GM19043 (cell line): ENCODE measurements around the gene CACNA1H.
"Not testable (repeated sequence)": the region's sequence is repeated elsewhere in the genome, so short reads cannot be mapped to it uniquely, and the experiment has no call there.

ENCODE experiments used
- ATAC-seq: cut with Tn5 transposase; IDR thresholded peaks from one replicate; pipeline ENCODE4 v1.9.1; 2021; ENCODE audit warnings: low read depth; ENCODE audit not compliant: unreplicated experiment

The CACNA1H gene

GRCh38 chr16:1221628-1222552, 69.0 kb downstream of the CACNA1H start:
- ATAC-seq = no peak

- ATAC-seq = no peak
These were observed 69.8 kb downstream of the CACNA1H start for GRCh38 chr16:1222553-1223354.

- ATAC-seq = no peak
These were observed 70.7 kb downstream of the CACNA1H start for GRCh38 chr16:1223355-1224214.

- ATAC-seq = no peak
These were observed 71.7 kb downstream of the CACNA1H start for GRCh38 chr16:1224558-1224957.

GRCh38 chr16:1225051-1225451, 72.1 kb downstream of the CACNA1H start, which contains the start of gene TPSG1:
Gene TPSG1, minus strand, starts transcription at chr16:1225268. Its CDS starts 16 bp downstream, at chr16:1225252.
- ATAC-seq = no peak

- not testable (repeated sequence) for ATAC-seq
These were observed 72.9 kb downstream of the CACNA1H start for GRCh38 chr16:1225728-1226311.

GRCh38 chr16:1226692-1227091, 73.8 kb downstream of the CACNA1H start:
- ATAC-seq = not testable (repeated sequence)

GRCh38 chr16:1228227-1228626, 75.3 kb downstream of the CACNA1H start:
- ATAC-seq = not testable (repeated sequence)

GRCh38 chr16:1229476-1229875, 76.6 kb downstream of the CACNA1H start:
- ATAC-seq = not testable (repeated sequence)

GRCh38 chr16:1230084-1230470, 77.2 kb downstream of the CACNA1H start, which contains the start of gene TPSB2:
Gene TPSB2, minus strand, starts transcription at chr16:1230184. Its CDS starts 233 bp downstream, at chr16:1229951.
- not testable (repeated sequence) for ATAC-seq

- ATAC-seq = not testable (repeated sequence)
These were observed 77.7 kb downstream of the CACNA1H start for GRCh38 chr16:1230471-1231212.

- ATAC-seq = not testable (repeated sequence)
These were observed 78.4 kb downstream of the CACNA1H start for GRCh38 chr16:1231301-1231700.

- ATAC-seq = not testable (repeated sequence)
These were observed 79.3 kb downstream of the CACNA1H start for GRCh38 chr16:1232049-1232748.

- ATAC-seq = not testable (repeated sequence)
These were observed 83.8 kb downstream of the CACNA1H start for GRCh38 chr16:1236659-1237058.

GRCh38 chr16:1237990-1238389, 85.1 kb downstream of the CACNA1H start:
- ATAC-seq = no peak

GRCh38 chr16:1238909-1239308, 86.0 kb downstream of the CACNA1H start:
- ATAC-seq = not testable (repeated sequence)

GRCh38 chr16:1239575-1239974, 86.7 kb downstream of the CACNA1H start:
- ATAC-seq = not testable (repeated sequence)

GRCh38 chr16:1240436-1240835, 87.5 kb downstream of the CACNA1H start, which contains the start of gene TPSAB1:
Gene TPSAB1, plus strand, starts transcription at chr16:1240705. Its CDS starts 234 bp downstream, at chr16:1240939.
- not testable (repeated sequence) for ATAC-seq
